Vagina (tissue), 2 donors: ENCODE results near the gene TPP2. TPM values are rescaled to one million over a fixed set of nuclear protein-coding genes. Genes with fewer than 3 reads are reported as not detected.

Source experiments
- DNase-seq, 2 donors: peaks; one replicate each; pipeline ENCODE4 v3.0.0-alpha.2; 2017; ENCODE audit errors: extremely low spot score in 2 of 2
- H3K27ac ChIP-seq: fragments of 200-600 bp; sonication (generic); one replicate; pipeline ENCODE4 v1.5.1; 2019
- H3K27me3 ChIP-seq: fragments of 200-600 bp; sonication (generic); one replicate; pipeline ENCODE4 v1.5.1; 2019
- H3K36me3 ChIP-seq, 2 donors: fragments of 200-600 bp; sonication (generic); one replicate each; pipeline ENCODE4 v1.5.1; 2017 to 2019
- H3K4me1 ChIP-seq: fragments of 200-600 bp; sonication (generic); one replicate; pipeline ENCODE4 v1.5.1; 2019
- H3K4me3 ChIP-seq, 2 donors: fragments of 200-600 bp; sonication (generic); 1 replicate in 1 of 2; 2 replicates in 1 of 2; pipeline ENCODE4 v1.5.1; 2016 to 2019
- H3K9me3 ChIP-seq: fragments of 200-600 bp; sonication (generic); one replicate; pipeline ENCODE4 v1.5.1; 2019
- POLR2A ChIP-seq, 2 donors: fragments of 450-650 bp; IDR thresholded peaks; one replicate each; pipeline ENCODE4 v1.6.1; 2017; ENCODE audit warnings: antibody characterized with exemption in 2 of 2, mild to moderate bottlenecking in 2 of 2, moderate library complexity in 2 of 2
- POLR2AphosphoS5 ChIP-seq, 2 donors: sonication (generic); formaldehyde crosslinking; IDR thresholded peaks; one replicate each; pipeline ENCODE4 v1.9.0; 2017; ENCODE audit warnings: antibody characterized with exemption in 2 of 2, mild to moderate bottlenecking in 2 of 2, low read depth in 1 of 2; ENCODE audit not compliant: insufficient read depth in 1 of 2
- intact Hi-C: fragments of 100-400 bp; cut with DNase I; formaldehyde crosslinking; loops from one replicate; pipeline ENCODE4 v1.15.1; 2023
- total RNA-seq: library from RNA; depleted of rRNA; stranded (reverse); fragments of >200 nt; gene quantifications from one replicate; pipeline ENCODE4 v1.2.3, GENCODE V29; 2016
- TF ChIP-seq, protein P1 (sequence below), 3 experiments: fragments of 450-650 bp in 2 of 3; fragments of 200-600 bp in 1 of 3; sonication (generic) in 1 of 3; IDR thresholded peaks; one replicate each; pipeline ENCODE4 v1.5.1; 2017 to 2019; ENCODE audit warnings: antibody characterized with exemption in 3 of 3, mild to moderate bottlenecking in 2 of 3, moderate library complexity in 2 of 3

Gene TPP2
- total RNA-seq, 1 donor from 2014 or later = 40.0 TPM

DNA sequence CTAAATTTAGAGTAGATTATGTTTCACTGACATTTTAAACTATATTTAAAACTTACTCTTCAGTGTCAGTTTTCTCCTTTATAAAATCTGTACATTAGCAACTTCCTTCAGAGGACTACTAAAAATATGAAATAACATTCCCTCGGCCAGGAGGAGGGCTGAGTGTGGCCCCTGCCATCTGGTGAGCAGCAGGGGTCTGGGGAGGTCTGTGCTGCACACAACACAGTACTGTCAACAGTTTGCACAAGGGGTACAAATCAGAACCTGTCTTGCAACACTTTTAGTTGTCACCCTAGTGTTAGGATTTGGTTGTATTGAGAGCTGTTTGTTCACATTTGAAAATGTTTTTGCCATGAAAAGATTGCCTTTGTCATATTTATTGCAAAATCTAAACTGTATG, 48.9 kb downstream of the TPP2 start:
- no peak overlapping the region for H3K4me3 ChIP-seq
- no peak for DNase-seq
- peaks cover 0 to 29% of the 10 kb centered on the region in 2 donors for H3K36me3 ChIP-seq
- H3K9me3 ChIP-seq = no peaks in the 10 kb centered on the region
- H3K4me1 ChIP-seq = no peaks in the 10 kb centered on the region
- intact Hi-C loops = no loop called here
- TF ChIP-seq POLR2AphosphoS5 (IDR thresholded peaks at IDR 0.05; ENCODE audit: insufficient read depth in 1 of 2, low read depth in 1 of 2) (no peak), POLR2A (IDR thresholded peaks at IDR 0.05) (no peak)
- TF ChIP-seq, protein P1, sequence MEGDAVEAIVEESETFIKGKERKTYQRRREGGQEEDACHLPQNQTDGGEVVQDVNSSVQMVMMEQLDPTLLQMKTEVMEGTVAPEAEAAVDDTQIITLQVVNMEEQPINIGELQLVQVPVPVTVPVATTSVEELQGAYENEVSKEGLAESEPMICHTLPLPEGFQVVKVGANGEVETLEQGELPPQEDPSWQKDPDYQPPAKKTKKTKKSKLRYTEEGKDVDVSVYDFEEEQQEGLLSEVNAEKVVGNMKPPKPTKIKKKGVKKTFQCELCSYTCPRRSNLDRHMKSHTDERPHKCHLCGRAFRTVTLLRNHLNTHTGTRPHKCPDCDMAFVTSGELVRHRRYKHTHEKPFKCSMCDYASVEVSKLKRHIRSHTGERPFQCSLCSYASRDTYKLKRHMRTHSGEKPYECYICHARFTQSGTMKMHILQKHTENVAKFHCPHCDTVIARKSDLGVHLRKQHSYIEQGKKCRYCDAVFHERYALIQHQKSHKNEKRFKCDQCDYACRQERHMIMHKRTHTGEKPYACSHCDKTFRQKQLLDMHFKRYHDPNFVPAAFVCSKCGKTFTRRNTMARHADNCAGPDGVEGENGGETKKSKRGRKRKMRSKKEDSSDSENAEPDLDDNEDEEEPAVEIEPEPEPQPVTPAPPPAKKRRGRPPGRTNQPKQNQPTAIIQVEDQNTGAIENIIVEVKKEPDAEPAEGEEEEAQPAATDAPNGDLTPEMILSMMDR (IDR thresholded peaks at IDR 0.05) = no peak
- H3K27me3 ChIP-seq = no peaks in the 10 kb centered on the region
- H3K27ac ChIP-seq = no peak overlapping the region

DNA sequence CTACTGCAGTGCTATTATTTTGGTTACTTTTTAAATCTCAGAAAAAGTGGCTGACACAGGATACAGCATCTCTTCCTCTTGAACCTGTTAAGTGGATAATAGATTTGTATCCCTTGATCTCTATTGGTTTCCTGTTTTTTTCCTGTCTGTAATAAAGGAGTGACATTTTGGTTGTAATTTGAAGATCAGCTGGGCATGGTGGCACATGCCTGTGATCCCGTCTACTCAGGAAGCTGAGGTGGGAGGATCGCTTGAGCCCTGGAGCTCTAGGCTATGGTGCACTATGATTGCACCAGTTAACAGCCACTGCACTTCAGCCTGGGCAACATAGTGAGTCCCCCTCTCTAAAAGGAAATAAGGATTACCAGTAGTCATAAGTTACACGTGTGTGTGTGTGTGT, 51.3 kb downstream of the TPP2 start:
- TF ChIP-seq POLR2AphosphoS5 (IDR thresholded peaks at IDR 0.05; ENCODE audit: insufficient read depth in 1 of 2, low read depth in 1 of 2) (no peak), POLR2A (IDR thresholded peaks at IDR 0.05) (no peak)
- TF ChIP-seq, protein P1 (IDR thresholded peaks at IDR 0.05) = no peak
- no peaks in the 10 kb centered on the region for H3K9me3 ChIP-seq
- H3K4me1 ChIP-seq = no peaks in the 10 kb centered on the region
- no peak overlapping the region for H3K27ac ChIP-seq
- no peaks in the 10 kb centered on the region for H3K27me3 ChIP-seq
- no peak for DNase-seq
- intact Hi-C loops = no loop called here
- peaks cover 0 to 29% of the 10 kb centered on the region in 2 donors for H3K36me3 ChIP-seq
- no peak overlapping the region for H3K4me3 ChIP-seq

- Histone ChIP-seq H3K9me3 (no peaks in the 10 kb centered on the region), H3K4me1 (no peaks in the 10 kb centered on the region), H3K27me3 (no peaks in the 10 kb centered on the region), H3K36me3 (peaks cover 0 to 20% of the 10 kb centered on the region in 2 donors), H3K27ac (no peak overlapping the region), H3K4me3 (no peak overlapping the region)
- DNase-seq = no peak
- intact Hi-C loops = no loop called here
- TF ChIP-seq, protein P1 (IDR thresholded peaks at IDR 0.05) = no peak
- TF ChIP-seq POLR2AphosphoS5 (IDR thresholded peaks at IDR 0.05; ENCODE audit: insufficient read depth in 1 of 2, low read depth in 1 of 2) = no peak
- no peak for TF ChIP-seq POLR2A (IDR thresholded peaks at IDR 0.05)
These were observed 53.7 kb downstream of the TPP2 start for GRCh38 chr13:102650444-102650843.

DNA sequence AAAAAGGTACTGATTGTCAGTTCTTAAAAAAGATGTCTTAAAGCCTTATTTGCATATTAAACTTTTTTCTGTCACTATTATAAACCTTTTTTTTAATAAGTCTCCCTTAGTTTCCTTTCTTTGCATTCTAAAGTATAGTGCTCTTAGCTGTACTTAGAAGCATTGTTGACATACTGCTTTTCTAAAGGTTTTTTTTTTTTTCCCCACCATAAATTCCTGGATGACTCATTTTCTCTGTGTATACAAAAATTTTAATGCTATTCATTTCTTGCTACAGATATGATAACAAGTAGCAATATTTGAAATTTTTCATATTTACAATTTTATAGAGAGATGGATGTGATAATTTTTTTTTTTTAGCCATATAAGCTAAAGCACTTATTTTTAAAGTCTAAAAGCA, 54.6 kb downstream of the TPP2 start:
- H3K36me3 ChIP-seq = peaks cover 0 to 16% of the 10 kb centered on the region in 2 donors

GRCh38 chr13:102651892-102652291, 55.1 kb downstream of the TPP2 start:
- DNase-seq = no peak
- Histone ChIP-seq H3K4me1 (no peaks in the 10 kb centered on the region), H3K36me3 (peaks cover 0 to 16% of the 10 kb centered on the region in 2 donors), H3K9me3 (no peaks in the 10 kb centered on the region), H3K27ac (peak overlapping the region; percentile 60), H3K4me3 (no peak overlapping the region), H3K27me3 (no peaks in the 10 kb centered on the region)
- TF ChIP-seq POLR2AphosphoS5 (IDR thresholded peaks at IDR 0.05; ENCODE audit: insufficient read depth in 1 of 2, low read depth in 1 of 2) = peak in 1 of 2 donors; percentile 55
- TF ChIP-seq POLR2A (IDR thresholded peaks at IDR 0.05) = no peak
- intact Hi-C loops = no loop called here

More for the DNA sequence above, 54.6 kb downstream of the TPP2 start:
- Histone ChIP-seq H3K27ac (peak overlapping the region; percentile 25), H3K4me3 (no peak overlapping the region), H3K4me1 (no peaks in the 10 kb centered on the region), H3K9me3 (no peaks in the 10 kb centered on the region), H3K27me3 (no peaks in the 10 kb centered on the region)
- intact Hi-C loops = no loop called here
- DNase-seq = no peak
- no peak for TF ChIP-seq POLR2A (IDR thresholded peaks at IDR 0.05)
- TF ChIP-seq POLR2AphosphoS5 (IDR thresholded peaks at IDR 0.05; ENCODE audit: insufficient read depth in 1 of 2, low read depth in 1 of 2) = no peak
- TF ChIP-seq, protein P1 (IDR thresholded peaks at IDR 0.05) = no peak
